ENCODE measurements around the gene SH3GLB1.
"Not testable (repeated sequence)": the region's sequence is repeated elsewhere in the genome, so short reads cannot be mapped to it uniquely, and the experiment has no call there.

The SH3GLB1 gene

GRCh38 chr1:86704458-86704971, at the start of gene SH3GLB1:
Gene SH3GLB1, plus strand, starts transcription at chr1:86704576. Its CDS starts 324 bp downstream, at chr1:86704900.
- peak; percentile 91 for DNase-seq (ENCODE audit: low read depth)

- DNase-seq (ENCODE audit: low read depth) = not testable (repeated sequence)
These were observed 46.0 kb upstream of the SH3GLB1 start for GRCh38 chr1:86658381-86658780.

GRCh38 chr1:86666368-86666767, 38.0 kb upstream of the SH3GLB1 start:
- no peak for DNase-seq (ENCODE audit: low read depth)

DNA sequence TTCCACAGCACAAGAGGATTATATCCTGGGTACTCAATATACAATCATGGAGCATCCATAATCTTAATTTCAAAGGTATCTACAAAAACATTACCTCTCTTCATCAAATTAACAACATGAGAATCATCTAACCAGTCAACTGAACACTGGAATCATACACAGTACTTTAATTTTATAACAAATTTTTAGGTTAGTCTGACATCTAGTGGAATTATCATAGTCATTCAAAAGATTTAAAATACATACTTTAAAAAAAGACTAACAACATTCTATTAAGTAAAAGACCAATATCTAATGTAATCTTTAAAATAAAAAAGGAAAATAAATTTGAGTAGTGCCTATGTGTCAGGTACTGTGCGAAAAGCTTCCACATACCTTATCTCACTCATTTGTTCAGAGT, 16.8 kb upstream of the SH3GLB1 start:
- peak; percentile 46 for DNase-seq (ENCODE audit: low read depth)

GRCh38 chr1:86692641-86693040, 11.7 kb upstream of the SH3GLB1 start:
- no peak for DNase-seq (ENCODE audit: low read depth)

- peak; percentile 42 for DNase-seq (ENCODE audit: low read depth)
These were observed 9.0 kb upstream of the SH3GLB1 start for GRCh38 chr1:86695400-86695799.

GRCh38 chr1:86696522-86696921, 7.9 kb upstream of the SH3GLB1 start:
- peak; percentile 17 for DNase-seq (ENCODE audit: low read depth)

- no peak for DNase-seq (ENCODE audit: low read depth)
These were observed 5.2 kb upstream of the SH3GLB1 start for GRCh38 chr1:86699186-86699585.

DNA sequence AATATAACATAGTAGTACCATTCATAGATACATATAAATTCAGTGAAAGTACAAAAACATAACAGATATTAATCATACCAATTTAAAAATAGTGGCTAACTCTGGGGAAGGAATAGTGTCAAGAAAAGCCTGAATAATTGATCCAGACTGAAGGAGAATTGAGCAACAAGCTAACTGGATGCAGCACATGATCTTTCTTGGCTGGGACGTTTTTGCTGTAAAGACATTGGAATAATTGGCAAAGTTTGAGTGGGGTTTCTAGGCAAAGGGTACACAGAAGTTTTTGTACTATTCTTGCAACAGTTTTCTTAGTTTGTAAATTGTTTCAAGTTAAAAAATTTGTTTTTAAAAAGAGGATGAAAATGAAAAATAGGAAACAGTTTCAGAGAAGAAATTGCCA, 2.6 kb upstream of the SH3GLB1 start:
- no peak for DNase-seq (ENCODE audit: low read depth)

DNA sequence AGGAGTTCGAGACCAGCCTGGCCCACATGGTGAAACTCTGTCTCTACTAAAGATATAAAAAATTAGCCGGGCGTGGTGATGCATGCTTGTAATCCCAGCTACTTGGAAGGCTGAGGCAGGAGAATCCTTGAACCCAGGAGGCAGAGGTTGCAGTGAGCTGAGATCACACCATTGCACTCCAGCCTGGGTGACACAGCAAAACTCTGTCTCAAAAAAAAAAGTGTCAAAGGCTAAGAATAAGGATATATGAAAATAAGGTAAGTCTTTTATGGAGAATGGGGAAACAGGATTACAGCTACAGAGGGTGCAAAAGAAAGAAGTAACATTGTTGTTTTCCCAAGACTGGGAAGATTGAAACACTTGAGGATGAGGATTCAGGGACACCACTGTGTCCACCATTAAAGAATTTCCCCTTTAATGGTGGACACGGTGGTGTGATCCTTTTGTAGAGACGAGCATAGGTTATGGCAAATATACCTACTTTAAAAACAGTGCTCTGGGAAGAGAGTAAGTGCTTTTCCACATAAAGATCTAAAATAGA, 1.4 kb upstream of the SH3GLB1 start:
- DNase-seq (ENCODE audit: low read depth) = not testable (repeated sequence)

DNA sequence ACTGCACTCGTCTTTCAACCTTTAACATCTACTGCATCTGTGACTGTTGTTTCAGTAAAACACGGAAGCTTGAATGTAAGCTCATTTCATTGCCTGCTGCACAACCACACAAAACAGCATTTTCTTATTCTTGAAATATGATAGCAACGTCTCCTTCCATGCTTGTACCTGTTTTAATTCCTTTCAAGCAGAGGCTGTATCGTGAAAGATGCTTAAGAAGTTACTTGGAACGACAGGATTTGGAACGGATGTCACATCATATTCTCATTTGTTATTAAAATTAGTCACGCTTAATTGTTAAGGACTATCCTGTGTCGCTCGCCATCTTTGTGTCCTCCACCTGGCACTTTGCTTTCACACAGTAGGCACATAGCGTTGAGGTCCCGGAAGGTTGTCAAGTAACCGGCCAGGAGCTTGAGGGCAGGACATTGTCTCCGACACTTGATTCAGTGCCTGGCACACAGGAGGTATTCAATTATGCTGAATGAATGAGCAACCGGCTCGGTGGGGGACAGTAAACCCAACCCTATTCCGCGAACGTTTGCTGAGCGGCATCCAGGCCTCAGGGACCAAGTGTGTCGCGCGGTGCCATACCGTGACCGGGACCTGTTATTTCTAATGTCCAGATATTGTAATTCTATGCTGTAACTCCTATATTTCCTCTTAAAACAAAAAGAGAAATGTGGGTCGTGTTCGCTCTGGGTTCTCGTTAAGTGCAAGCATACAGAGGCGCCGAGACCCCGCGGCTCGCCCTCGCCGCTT, 499 bp upstream of the SH3GLB1 start:
- DNase-seq (ENCODE audit: low read depth) = no peak

DNA sequence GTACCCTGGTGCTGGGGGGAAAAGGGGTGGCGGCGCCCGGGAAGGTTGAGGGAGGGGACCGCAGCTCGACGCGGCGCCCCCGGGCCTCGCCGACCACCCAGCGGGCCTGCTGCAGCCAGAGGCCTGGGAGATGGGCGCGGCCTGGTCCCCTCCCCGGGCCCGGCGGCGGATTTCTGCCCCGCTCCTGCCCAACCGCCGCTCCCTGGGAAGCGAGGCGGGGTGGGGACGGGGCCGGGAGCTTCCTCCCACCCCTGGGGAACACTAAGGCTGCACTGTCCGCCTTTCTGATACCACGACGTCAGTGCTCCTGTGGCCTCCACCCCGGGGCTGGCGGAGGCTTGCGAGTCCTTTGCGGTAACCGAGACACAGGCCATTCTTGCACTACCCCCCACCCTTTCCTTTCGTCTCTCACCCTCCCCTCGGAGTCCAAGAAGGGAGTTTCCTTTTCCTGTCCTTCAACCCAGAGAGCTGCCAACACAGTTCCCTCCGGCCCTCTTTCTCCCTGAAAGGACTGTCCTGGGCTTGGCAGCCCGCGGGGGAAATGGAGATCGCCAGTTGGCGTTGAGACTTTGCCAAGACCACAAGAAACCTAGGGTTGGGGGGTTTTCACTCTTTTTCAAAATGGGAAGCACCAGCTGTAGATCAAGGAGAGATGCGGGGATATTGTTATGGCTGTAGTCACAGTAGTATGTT, 742 bp downstream of the SH3GLB1 start:
- DNase-seq (ENCODE audit: low read depth) = peak; percentile 72

DNA sequence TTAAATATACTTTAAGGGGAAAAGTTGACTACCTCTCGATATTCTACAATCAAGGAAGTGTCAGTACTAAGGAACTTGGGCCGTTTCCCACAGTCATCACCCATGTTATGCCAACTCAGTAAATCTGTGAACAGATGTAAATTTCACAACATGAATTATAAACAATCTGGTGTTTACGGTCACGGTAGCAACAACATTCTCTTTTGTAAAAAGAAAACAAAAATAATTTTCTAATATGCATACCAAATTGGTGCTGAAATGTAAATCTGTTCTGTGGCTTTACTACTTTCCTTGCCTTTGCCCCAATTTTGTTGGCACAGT, 1.2 kb downstream of the SH3GLB1 start:
- DNase-seq (ENCODE audit: low read depth) = no peak

GRCh38 chr1:86706018-86706635, 1.8 kb downstream of the SH3GLB1 start:
- DNase-seq (ENCODE audit: low read depth) = peak; percentile 10

GRCh38 chr1:86708920-86709319, 4.5 kb downstream of the SH3GLB1 start:
- peak; percentile 19 for DNase-seq (ENCODE audit: low read depth)

GRCh38 chr1:86712088-86712860, 7.9 kb downstream of the SH3GLB1 start:
- no peak for DNase-seq (ENCODE audit: low read depth)

DNA sequence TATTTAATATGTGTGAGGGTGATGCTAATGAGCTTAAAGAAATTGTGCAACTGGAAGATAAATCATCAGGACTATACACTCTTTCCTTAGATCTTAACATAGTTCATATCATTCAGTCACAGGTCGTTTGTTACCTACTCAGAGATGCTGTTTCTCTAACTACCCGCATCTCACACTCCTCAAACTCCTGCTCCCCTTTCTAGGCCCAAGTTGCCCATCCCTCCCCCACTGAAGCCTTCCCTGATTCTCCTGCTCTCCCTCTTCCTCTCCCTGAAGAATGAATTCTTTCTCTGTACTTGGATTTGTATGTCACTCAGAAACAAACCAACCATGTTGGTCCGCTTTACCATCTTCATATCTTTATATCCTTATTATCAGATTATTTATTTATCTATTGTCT, 9.1 kb downstream of the SH3GLB1 start:
- DNase-seq (ENCODE audit: low read depth) = no peak

- no peak for DNase-seq (ENCODE audit: low read depth)
These were observed 9.8 kb downstream of the SH3GLB1 start for GRCh38 chr1:86714159-86714558.

DNA sequence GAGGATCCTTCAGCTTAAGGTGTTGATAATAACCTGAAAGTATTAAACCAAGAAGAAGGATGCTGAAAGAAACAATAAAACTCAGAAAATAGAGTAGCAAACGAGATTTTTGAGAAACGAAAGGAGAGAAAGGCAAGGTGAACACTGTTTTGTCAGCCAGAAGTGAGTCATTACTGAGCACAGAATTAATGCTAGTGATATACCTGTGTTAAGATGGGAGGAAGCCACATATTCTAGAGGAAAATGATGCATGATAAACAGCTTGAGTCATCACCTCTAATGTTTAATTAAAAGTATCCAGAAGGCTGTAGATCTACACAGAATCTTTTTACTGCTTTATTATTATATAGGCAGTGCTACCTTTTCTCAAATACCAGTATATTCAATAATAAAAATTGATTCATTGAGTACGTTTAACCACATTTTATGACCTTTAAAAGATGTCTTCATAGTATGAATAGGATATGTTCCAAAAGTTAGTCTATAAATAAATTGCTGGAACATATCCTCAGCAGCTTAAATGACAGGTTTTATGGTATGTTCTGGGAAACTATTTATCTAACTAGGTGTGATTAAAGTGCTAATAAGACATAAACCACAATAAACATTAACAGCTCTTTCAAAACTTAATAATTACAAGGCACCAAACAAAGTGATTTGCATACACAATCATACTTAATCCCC, 10.3 kb downstream of the SH3GLB1 start:
- no peak for DNase-seq (ENCODE audit: low read depth)

- DNase-seq (ENCODE audit: low read depth) = no peak
These were observed 14.4 kb downstream of the SH3GLB1 start for GRCh38 chr1:86718786-86719185.

GRCh38 chr1:86731416-86731815, 27.0 kb downstream of the SH3GLB1 start:
- DNase-seq (ENCODE audit: low read depth) = no peak
